AG04450 (cell line): ENCODE results near the gene CRYGC. TPM values are rescaled to one million over a fixed set of nuclear protein-coding genes. Genes with fewer than 3 reads are reported as not detected.
"Not testable (repeated sequence)": the region's sequence is repeated elsewhere in the genome, so short reads cannot be mapped to it uniquely, and the experiment has no call there.

ENCODE experiments used
- CTCF ChIA-PET: fragments of 300-600, 350-600 bp; formaldehyde crosslinking; extraction: SDS; loops from one replicate; lab custom pipeline; 2022; ENCODE audit warnings: antibody characterized with exemption, inconsistent platforms; lab: Charles Lee
- POLR2A ChIA-PET: fragments of 350-600 bp; formaldehyde crosslinking; extraction: SDS; loops from one replicate; lab custom pipeline; 2021; ENCODE audit warnings: antibody characterized with exemption, inconsistent platforms; lab: Yijun Ruan, JAX
- DNase-seq: peaks from one replicate; pipeline ENCODE4 v3.0.0-alpha.2; 2011; ENCODE audit warnings: low read depth, low spot score
- H3K27ac ChIP-seq: one replicate; pipeline ENCODE4 v1.5.1; 2012; ENCODE audit warnings: low read depth, low read length, control low read depth
- H3K27me3 ChIP-seq: one replicate; pipeline ENCODE4 v1.6.0; 2012; ENCODE audit warnings: low read length; ENCODE audit not compliant: control insufficient read depth, insufficient read depth
- H3K4me3 ChIP-seq: 2 replicates; pipeline ENCODE4 v1.5.1; 2011; ENCODE audit warnings: mild to moderate bottlenecking, low read depth, low read length, control low read depth
- H3K9me3 ChIP-seq: 2 replicates; pipeline ENCODE4 v1.5.1; 2012; ENCODE audit warnings: low read length; ENCODE audit not compliant: control insufficient read depth, insufficient read depth
- CTCF ChIP-seq: IDR thresholded peaks from 2 replicates; pipeline ENCODE4 v1.5.1; 2011; ENCODE audit warnings: low read depth, low read length, control low read depth, inconsistent platforms
- polyA plus RNA-seq: library from polyadenylated mRNA; depleted of rRNA; stranded (reverse); fragments of >200 nt; gene quantifications from 2 replicates; pipeline ENCODE4 v1.2.3, GENCODE V29; 2011

CRYGC gene
- polyA plus RNA-seq, 1 experiment, result not detected

GRCh38 chr2:208130712-208131110 is 1.1 kb upstream of the CRYGC start:
- H3K27me3 ChIP-seq, result peaks cover 5% of the 10 kb centered on the region
- H3K9me3 ChIP-seq, result no peaks in the 10 kb centered on the region; the same call in 1 of the 2 replicates
- H3K27ac ChIP-seq, result no peak overlapping the region
- no peak for TF ChIP-seq CTCF
- CTCF ChIA-PET, result interaction anchor here (0.5 kb wide), 1 partner anchor 439 kb away, joined by 3 read pairs; no protein-coding TSS in a partner anchor
- DNase-seq, result no peak
- no peak overlapping the region for H3K4me3 ChIP-seq
- POLR2A ChIA-PET, result no interaction called here

GRCh38 chr2:208128136-208128535 is 1.5 kb downstream of the CRYGC start:
- no peak overlapping the region for H3K27ac ChIP-seq
- no peak overlapping the region for H3K4me3 ChIP-seq
- H3K9me3 ChIP-seq, result no peaks in the 10 kb centered on the region; the same call in 1 of the 2 replicates
- TF ChIP-seq CTCF, result no peak
- DNase-seq, result no peak
- CTCF ChIA-PET, result interaction anchor here (2.3 kb wide), 1 partner anchor 47 kb away, joined by 8 read pairs; no protein-coding TSS in a partner anchor
- POLR2A ChIA-PET, result no interaction called here
- peaks cover 7% of the 10 kb centered on the region for H3K27me3 ChIP-seq

- ChIA-PET POLR2A (no interaction called here), CTCF (interaction anchor here (2.3 kb wide), 1 partner anchor 48 kb away, joined by 8 read pairs; no protein-coding TSS in a partner anchor)
- Histone ChIP-seq H3K9me3 (no peaks in the 10 kb centered on the region; the same call in 1 of the 2 replicates), H3K4me3 (no peak overlapping the region), H3K27me3 (peaks cover 7% of the 10 kb centered on the region), H3K27ac (no peak overlapping the region)
- no peak for TF ChIP-seq CTCF
- no peak for DNase-seq
Measured at GRCh38 chr2:208127090-208127489, 2.5 kb downstream of the CRYGC start.

- DNase-seq, result no peak
- ChIA-PET POLR2A (no interaction called here), CTCF (interaction anchor here (0.7 to 2.4 kb wide), 3 partner anchors 50 to 379 kb away, joined by 3 to 10 read pairs (median 3); no protein-coding TSS in a partner anchor)
- Histone ChIP-seq H3K9me3 (no peaks in the 10 kb centered on the region; the same call in 1 of the 2 replicates), H3K27ac (no peak overlapping the region), H3K27me3 (peaks cover 7% of the 10 kb centered on the region), H3K4me3 (no peak overlapping the region)
- no peak for TF ChIP-seq CTCF
Measured at GRCh38 chr2:208125251-208125650, 4.4 kb downstream of the CRYGC start.

GRCh38 chr2:208124013-208124715 is 5.5 kb downstream of the CRYGC start, which contains the start of gene CRYGD:
CRYGD (minus strand) TSS chr2:208124524; CDS start chr2:208124473, 51 bp downstream.
- H3K27me3 ChIP-seq, H3K9me3 ChIP-seq, H3K27ac ChIP-seq, DNase-seq, H3K4me3 ChIP-seq, POLR2A ChIA-PET: not testable (repeated sequence)
- CTCF ChIA-PET, result interaction anchor here (0.7 to 2.4 kb wide), 3 partner anchors 51 to 817 kb away, joined by 3 to 14 read pairs (median 10); no protein-coding TSS in a partner anchor
